WTC11 (cell line): ENCODE measurements around the gene SLTM. TPM values are rescaled to one million over a fixed set of nuclear protein-coding genes. Genes with fewer than 3 reads are reported as not detected.

ENCODE experiments used
- ATAC-seq: fragments of 200-7000 bp; cut with Tn5 transposase; 2 replicates; pipeline ENCODE4 v1.10.0; 2021; ENCODE audit warnings: mild to moderate bottlenecking, moderate library complexity
- CTCF ChIA-PET: fragments of 300-600 bp; sonication (Branson Sonifier 250); formaldehyde crosslinking; loops from one replicate; lab custom pipeline; 2021; ENCODE audit warnings: antibody characterized with exemption; lab: Charles Lee
- POLR2A ChIA-PET: fragments of 350-600 bp; sonication (Branson Sonifier 250); formaldehyde crosslinking; loops from one replicate; lab custom pipeline; 2021; ENCODE audit warnings: antibody characterized with exemption; lab: Charles Lee
- DNase-seq: peaks from one replicate; pipeline ENCODE4 v3.0.0; 2021; ENCODE audit warnings: low spot score
- H3K27ac Mint-ChIP-seq: 2 replicates; pipeline ENCODE4 v1.8.0; 2021; ENCODE audit warnings: mixed read lengths
- H3K27me3 Mint-ChIP-seq: 2 replicates; pipeline ENCODE4 v1.8.0; 2021; ENCODE audit warnings: low read depth, mild to moderate bottlenecking, moderate library complexity, mixed read lengths
- H3K36me3 Mint-ChIP-seq: 2 replicates; pipeline ENCODE4 v1.8.0; 2021; ENCODE audit warnings: mixed read lengths
- H3K4me1 Mint-ChIP-seq: 2 replicates; pipeline ENCODE4 v1.8.0; 2022; ENCODE audit warnings: mixed read lengths
- H3K4me3 Mint-ChIP-seq: 2 replicates; pipeline ENCODE4 v1.8.0; 2021; ENCODE audit warnings: mild to moderate bottlenecking, moderate library complexity, mixed read lengths
- H3K9me3 Mint-ChIP-seq: 2 replicates; pipeline ENCODE4 v1.8.0; 2021; ENCODE audit warnings: mixed read lengths
- CREB1 ChIP-seq: sonication (generic); formaldehyde crosslinking; IDR thresholded peaks from 2 replicates; pipeline ENCODE4 v1.8.0; 2023; ENCODE audit warnings: mild to moderate bottlenecking, missing genetic modification reagents
- ESRRA ChIP-seq: sonication (generic); formaldehyde crosslinking; IDR thresholded peaks from 2 replicates; pipeline ENCODE4 v1.8.1; 2022; ENCODE audit warnings: mild to moderate bottlenecking, missing genetic modification reagents, borderline replicate concordance
- FOXP4 ChIP-seq: sonication (generic); formaldehyde crosslinking; IDR thresholded peaks from 2 replicates; pipeline ENCODE4 v1.8.0; 2022; ENCODE audit warnings: mild to moderate bottlenecking, missing genetic modification reagents
- HMGXB4 ChIP-seq: sonication (generic); formaldehyde crosslinking; IDR thresholded peaks from 2 replicates; pipeline ENCODE4 v1.8.1; 2023; ENCODE audit warnings: mild to moderate bottlenecking, moderate library complexity, missing genetic modification reagents
- IRF2 ChIP-seq: sonication (generic); formaldehyde crosslinking; IDR thresholded peaks from 2 replicates; pipeline ENCODE4 v1.8.0; 2022; ENCODE audit warnings: low read depth, missing genetic modification reagents, borderline replicate concordance
- JUN ChIP-seq: sonication (generic); formaldehyde crosslinking; IDR thresholded peaks from 2 replicates; pipeline ENCODE4 v1.8.0; 2023; ENCODE audit warnings: mild to moderate bottlenecking, missing genetic modification reagents
- NR1H2 ChIP-seq: sonication (generic); formaldehyde crosslinking; IDR thresholded peaks from 2 replicates; pipeline ENCODE4 v1.9.0; 2021; ENCODE audit warnings: mild to moderate bottlenecking, moderate library complexity, missing genetic modification reagents
- NR2C2 ChIP-seq: sonication (generic); formaldehyde crosslinking; IDR thresholded peaks from 2 replicates; pipeline ENCODE4 v1.8.0; 2022; ENCODE audit warnings: mild to moderate bottlenecking, missing genetic modification reagents
- PRRX2 ChIP-seq: fragments of 250-450 bp; sonication (Bioruptor Pico); IDR thresholded peaks from 2 replicates; pipeline ENCODE4 v1.8.0; 2021; ENCODE audit warnings: mild to moderate bottlenecking
- STAT6 ChIP-seq: sonication (generic); formaldehyde crosslinking; conservative IDR thresholded peaks from 2 replicates; pipeline ENCODE4 v1.8.1; 2023; ENCODE audit warnings: mild to moderate bottlenecking, low read depth, missing genetic modification reagents, moderate library complexity
- TCF7 ChIP-seq: sonication (generic); formaldehyde crosslinking; IDR thresholded peaks from 2 replicates; pipeline ENCODE4 v1.8.0; 2022; ENCODE audit warnings: mild to moderate bottlenecking, low read depth, missing genetic modification reagents, moderate library complexity
- TEAD4 ChIP-seq: sonication (generic); formaldehyde crosslinking; IDR thresholded peaks from 2 replicates; pipeline ENCODE4 v1.8.0; 2022; ENCODE audit warnings: mild to moderate bottlenecking, missing genetic modification reagents
- ZNF121 ChIP-seq: sonication (generic); formaldehyde crosslinking; IDR thresholded peaks from 2 replicates; pipeline ENCODE4 v1.8.0; 2023; ENCODE audit warnings: missing genetic modification reagents
- ZNF138 ChIP-seq: sonication (generic); formaldehyde crosslinking; conservative IDR thresholded peaks from 2 replicates; pipeline ENCODE4 v1.8.1; 2022; ENCODE audit warnings: mild to moderate bottlenecking, moderate library complexity, missing genetic modification reagents
- ZNF281 ChIP-seq: sonication (generic); formaldehyde crosslinking; IDR thresholded peaks from 2 replicates; pipeline ENCODE4 v1.8.0; 2023; ENCODE audit warnings: mild to moderate bottlenecking, missing genetic modification reagents
- total RNA-seq: library from RNA; stranded (reverse); gene quantifications from 3 replicates; pipeline ENCODE4 v1.2.3, GENCODE V29; 2021
- TF ChIP-seq, protein P1 (sequence below): sonication (generic); formaldehyde crosslinking; IDR thresholded peaks from 2 replicates; pipeline ENCODE4 v1.8.1; 2023; ENCODE audit warnings: mild to moderate bottlenecking, missing genetic modification reagents, borderline replicate concordance
- TF ChIP-seq, protein P2 (sequence below): sonication (generic); formaldehyde crosslinking; IDR thresholded peaks from 2 replicates; pipeline ENCODE4 v1.8.0; 2023; ENCODE audit warnings: missing genetic modification reagents

Gene SLTM
- total RNA-seq, 1 experiment from 2014 or later = 126 TPM

DNA sequence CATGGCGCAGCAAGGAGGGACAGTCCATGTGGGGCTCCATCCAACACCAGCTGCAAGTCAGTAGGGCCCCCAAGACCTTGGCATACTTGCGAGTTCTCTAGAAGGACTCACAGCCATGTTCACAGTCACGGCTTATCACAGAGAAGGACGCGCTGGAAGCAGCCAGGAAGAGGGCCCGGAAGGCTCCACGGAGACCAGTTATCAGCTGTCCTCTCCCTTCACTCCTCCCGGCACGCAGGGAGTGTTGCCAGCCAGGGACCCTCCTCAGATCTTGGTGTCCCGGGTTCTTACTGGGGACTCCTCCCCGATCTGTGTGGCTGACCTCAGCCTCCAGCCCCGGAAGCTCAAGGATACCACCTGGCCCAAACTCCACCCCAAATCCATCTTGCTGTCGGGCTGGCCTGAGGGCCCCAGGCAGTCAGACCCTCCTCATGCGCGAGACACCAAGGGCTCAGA is 68.0 kb downstream of the SLTM start:
- no peak for TF ChIP-seq ESRRA (CRISPR knock-in tag)
- peak; percentile 98 for TF ChIP-seq ZNF121 (CRISPR knock-in tag)
- Mint-ChIP-seq H3K4me1 (peaks cover 9% of the 10 kb centered on the region), H3K9me3 (peaks cover 7% of the 10 kb centered on the region), H3K4me3 (peak overlapping the region; percentile 41), H3K36me3 (peaks cover 6% of the 10 kb centered on the region), H3K27ac (no peak overlapping the region), H3K27me3 (peaks cover 15% of the 10 kb centered on the region)
- ChIA-PET POLR2A (interaction anchor here (0.7 to 1.2 kb wide), 3 partner anchors 94 to 243 kb away, joined by 3 to 7 read pairs (median 3); partner anchors contain the start of gene MINDY2), CTCF (interaction anchor here (0.9 to 2.6 kb wide), 6 partner anchors 14 to 800 kb away, joined by 3 to 17 read pairs (median 4); partner anchors contain the start of genes ADAM10, ALDH1A2 and MINDY2)
- ATAC-seq = peak; percentile 5; the same call in 1 of the 2 replicates
- DNase-seq = peak; percentile 14

GRCh38 chr15:58864602-58865424 is 68.7 kb downstream of the SLTM start:
- peak; percentile 66 for ATAC-seq
- Mint-ChIP-seq H3K27me3 (peaks cover 15% of the 10 kb centered on the region), H3K9me3 (peaks cover 7% of the 10 kb centered on the region), H3K4me3 (peak overlapping the region; percentile 61), H3K36me3 (peaks cover 6% of the 10 kb centered on the region), H3K27ac (no peak overlapping the region), H3K4me1 (peaks cover 9% of the 10 kb centered on the region)
- ChIA-PET POLR2A (interaction anchor here (0.6 to 1.1 kb wide), 2 partner anchors 58 to 94 kb away, joined by 3 to 4 read pairs; partner anchors contain the start of gene MINDY2), CTCF (interaction anchor here (1.0 to 2.6 kb wide), 6 partner anchors 13 to 799 kb away, joined by 3 to 17 read pairs (median 4); partner anchors contain the start of genes ADAM10, ALDH1A2 and MINDY2)
- DNase-seq = peak; percentile 64
- TF ChIP-seq TCF7 = no peak
- TF ChIP-seq NR1H2 (CRISPR knock-in tag) = no peak
- TF ChIP-seq, protein P1, sequence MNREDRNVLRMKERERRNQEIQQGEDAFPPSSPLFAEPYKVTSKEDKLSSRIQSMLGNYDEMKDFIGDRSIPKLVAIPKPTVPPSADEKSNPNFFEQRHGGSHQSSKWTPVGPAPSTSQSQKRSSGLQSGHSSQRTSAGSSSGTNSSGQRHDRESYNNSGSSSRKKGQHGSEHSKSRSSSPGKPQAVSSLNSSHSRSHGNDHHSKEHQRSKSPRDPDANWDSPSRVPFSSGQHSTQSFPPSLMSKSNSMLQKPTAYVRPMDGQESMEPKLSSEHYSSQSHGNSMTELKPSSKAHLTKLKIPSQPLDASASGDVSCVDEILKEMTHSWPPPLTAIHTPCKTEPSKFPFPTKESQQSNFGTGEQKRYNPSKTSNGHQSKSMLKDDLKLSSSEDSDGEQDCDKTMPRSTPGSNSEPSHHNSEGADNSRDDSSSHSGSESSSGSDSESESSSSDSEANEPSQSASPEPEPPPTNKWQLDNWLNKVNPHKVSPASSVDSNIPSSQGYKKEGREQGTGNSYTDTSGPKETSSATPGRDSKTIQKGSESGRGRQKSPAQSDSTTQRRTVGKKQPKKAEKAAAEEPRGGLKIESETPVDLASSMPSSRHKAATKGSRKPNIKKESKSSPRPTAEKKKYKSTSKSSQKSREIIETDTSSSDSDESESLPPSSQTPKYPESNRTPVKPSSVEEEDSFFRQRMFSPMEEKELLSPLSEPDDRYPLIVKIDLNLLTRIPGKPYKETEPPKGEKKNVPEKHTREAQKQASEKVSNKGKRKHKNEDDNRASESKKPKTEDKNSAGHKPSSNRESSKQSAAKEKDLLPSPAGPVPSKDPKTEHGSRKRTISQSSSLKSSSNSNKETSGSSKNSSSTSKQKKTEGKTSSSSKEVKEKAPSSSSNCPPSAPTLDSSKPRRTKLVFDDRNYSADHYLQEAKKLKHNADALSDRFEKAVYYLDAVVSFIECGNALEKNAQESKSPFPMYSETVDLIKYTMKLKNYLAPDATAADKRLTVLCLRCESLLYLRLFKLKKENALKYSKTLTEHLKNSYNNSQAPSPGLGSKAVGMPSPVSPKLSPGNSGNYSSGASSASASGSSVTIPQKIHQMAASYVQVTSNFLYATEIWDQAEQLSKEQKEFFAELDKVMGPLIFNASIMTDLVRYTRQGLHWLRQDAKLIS (CRISPR knock-in tag) = no peak
- no peak for TF ChIP-seq STAT6 (CRISPR knock-in tag)
- 0 out of 2 replicates have a peak, but pooled peaks have one; percentile 41 for TF ChIP-seq CREB1 (CRISPR knock-in tag)
- TF ChIP-seq ZNF281 = 0 out of 2 replicates have a peak, but pooled peaks have one; percentile 17
- no peak for TF ChIP-seq PRRX2 (CRISPR knock-in tag)
- TF ChIP-seq ZNF138 (CRISPR knock-in tag) = peak; percentile 69; the same call in 1 of the 2 replicates
- TF ChIP-seq FOXP4 (CRISPR knock-in tag) = peak; percentile 61; the same call in 1 of the 2 replicates
- TF ChIP-seq, protein P2, sequence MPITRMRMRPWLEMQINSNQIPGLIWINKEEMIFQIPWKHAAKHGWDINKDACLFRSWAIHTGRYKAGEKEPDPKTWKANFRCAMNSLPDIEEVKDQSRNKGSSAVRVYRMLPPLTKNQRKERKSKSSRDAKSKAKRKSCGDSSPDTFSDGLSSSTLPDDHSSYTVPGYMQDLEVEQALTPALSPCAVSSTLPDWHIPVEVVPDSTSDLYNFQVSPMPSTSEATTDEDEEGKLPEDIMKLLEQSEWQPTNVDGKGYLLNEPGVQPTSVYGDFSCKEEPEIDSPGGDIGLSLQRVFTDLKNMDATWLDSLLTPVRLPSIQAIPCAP = peak; percentile 69; the same call in 1 of the 2 replicates
- TF ChIP-seq JUN (CRISPR knock-in tag) = no peak
- no peak for TF ChIP-seq IRF2 (CRISPR knock-in tag)
- 0 out of 2 replicates have a peak, but pooled peaks have one; percentile 50 for TF ChIP-seq TEAD4
- no peak; the same call in 1 of the 2 replicates for TF ChIP-seq HMGXB4 (CRISPR knock-in tag)
- peak; percentile 43; the same call in 1 of the 2 replicates for TF ChIP-seq NR2C2 (CRISPR knock-in tag)
